K562 (cell line): Measurements from ENCODE around the gene EFEMP2. TPM values are rescaled to one million over a fixed set of nuclear protein-coding genes. Genes with fewer than 3 reads are reported as not detected.

Experiments
- CBX2 ChIP-seq: fragments of 200-600 bp; sonication (generic); IDR thresholded peaks from one replicate; pipeline ENCODE4 v1.6.1; 2012; ENCODE audit warnings: mild to moderate bottlenecking, low read length, inconsistent platforms; ENCODE audit not compliant: insufficient read depth, poor library complexity, severe bottlenecking
- CBX5 ChIP-seq: IDR thresholded peaks from 2 replicates; pipeline ENCODE4 v1.6.1; 2014; ENCODE audit warnings: low read depth, borderline replicate concordance
- DDX20 ChIP-seq: fragments of 450-650 bp; IDR thresholded peaks from 2 replicates; pipeline ENCODE4 v1.6.1; 2016; ENCODE audit warnings: missing genetic modification characterization, low read depth, mild to moderate bottlenecking, missing compliant biosample characterization, moderate library complexity
- HMGN3 ChIP-seq: IDR thresholded peaks from 2 replicates; pipeline ENCODE4 v1.6.1; 2011; ENCODE audit warnings: borderline replicate concordance, low read depth, mild to moderate bottlenecking, mixed read lengths, low read length; ENCODE audit not compliant: insufficient read length; ENCODE audit errors: extremely low read depth
- MAFG ChIP-seq: fragments of 450-650 bp; conservative IDR thresholded peaks from 2 replicates; pipeline ENCODE4 v1.6.1; 2016; ENCODE audit warnings: missing genetic modification characterization, missing compliant biosample characterization
- MEF2D ChIP-seq: conservative IDR thresholded peaks from 2 replicates; pipeline ENCODE4 v1.6.1; 2016; ENCODE audit warnings: low read depth, missing genetic modification characterization, missing compliant biosample characterization
- PHB2 ChIP-seq: fragments of 450-650 bp; IDR thresholded peaks from 2 replicates; pipeline ENCODE4 v1.6.1; 2017; ENCODE audit warnings: low read depth
- THRAP3 ChIP-seq: fragments of 450-650 bp; IDR thresholded peaks from 2 replicates; pipeline ENCODE4 v1.6.1; 2016; ENCODE audit warnings: mild to moderate bottlenecking, inconsistent platforms, borderline replicate concordance
- ZBED1 ChIP-seq: IDR thresholded peaks from 2 replicates; pipeline ENCODE4 v1.6.1; 2014
- ZNF431 ChIP-seq: sonication (generic); formaldehyde crosslinking; IDR thresholded peaks from 2 replicates; pipeline ENCODE4 v1.8.0; 2022; ENCODE audit warnings: mild to moderate bottlenecking, missing genetic modification reagents
- ZNF764 ChIP-seq: fragments of 250-450 bp; sonication (Bioruptor Pico); IDR thresholded peaks from 2 replicates; pipeline ENCODE4 v1.4.0; 2020; ENCODE audit warnings: low read depth, mild to moderate bottlenecking, moderate library complexity
- polyA plus RNA-seq, 8 experiments: library from polyadenylated mRNA; depleted of rRNA in 4 of 8; stranded (reverse) in 5 of 8; unstranded in 3 of 8; fragments of >200 nt; fragmentation: Nextera tagmentation in 2 of 8; fragmentation: Illumina TruSeq in 1 of 8; extraction: Ambion mirVana in 2 of 8; extraction: Trizol in 1 of 8; gene quantifications; 2 replicates each; pipeline versions ENCODE4 v1.2.1 to v1.2.3, GENCODE V29; 2011 to 2014; ENCODE audit warnings: inconsistent platforms in 1 of 8, missing spikeins in 1 of 8
- total RNA-seq, 7 experiments: library from RNA; depleted of rRNA in 6 of 7; stranded (reverse); fragments of >200 nt in 6 of 7; fragmentation: Illumina TruSeq in 2 of 7; extraction: Trizol in 2 of 7; gene quantifications; 2 replicates each; pipeline versions ENCODE4 v1.2.1 to v1.2.3, GENCODE V29; 2011 to 2021; ENCODE audit warnings: low replicate concordance in 1 of 7
- TF ChIP-seq, protein P1 (sequence below), 2 experiments: fragments of 450-650 bp in 1 of 2; IDR thresholded peaks; 2 replicates each; pipeline ENCODE4 v1.6.1; 2011 to 2017; ENCODE audit warnings: low read depth in 2 of 2, antibody characterized with exemption in 1 of 2, borderline replicate concordance in 1 of 2, low read length in 1 of 2, mild to moderate bottlenecking in 1 of 2, mixed read lengths in 1 of 2; ENCODE audit not compliant: control insufficient read depth in 1 of 2
- TF ChIP-seq, protein P2 (sequence below): sonication (generic); formaldehyde crosslinking; IDR thresholded peaks from 2 replicates; pipeline ENCODE4 v1.8.0; 2022; ENCODE audit warnings: mild to moderate bottlenecking, missing genetic modification reagents
- TF ChIP-seq, protein P3 (sequence below): fragments of 450-650 bp; conservative IDR thresholded peaks from 2 replicates; pipeline ENCODE4 v1.6.1; 2016; ENCODE audit warnings: missing genetic modification characterization, low read depth, mild to moderate bottlenecking, control low read depth, missing compliant biosample characterization
- TF ChIP-seq, protein P4 (sequence below): fragments of 450-650 bp; IDR thresholded peaks from 2 replicates; pipeline ENCODE4 v1.6.1; 2016; ENCODE audit warnings: antibody characterized with exemption

Gene EFEMP2
- total and polyA plus RNA-seq, 9 of the 15 experiments (the other 6 are each of a cell fraction or from before 2014, with no cell fraction given): 0.07 to 2.9 (median 0.69) TPM; not detected in 1

DNA sequence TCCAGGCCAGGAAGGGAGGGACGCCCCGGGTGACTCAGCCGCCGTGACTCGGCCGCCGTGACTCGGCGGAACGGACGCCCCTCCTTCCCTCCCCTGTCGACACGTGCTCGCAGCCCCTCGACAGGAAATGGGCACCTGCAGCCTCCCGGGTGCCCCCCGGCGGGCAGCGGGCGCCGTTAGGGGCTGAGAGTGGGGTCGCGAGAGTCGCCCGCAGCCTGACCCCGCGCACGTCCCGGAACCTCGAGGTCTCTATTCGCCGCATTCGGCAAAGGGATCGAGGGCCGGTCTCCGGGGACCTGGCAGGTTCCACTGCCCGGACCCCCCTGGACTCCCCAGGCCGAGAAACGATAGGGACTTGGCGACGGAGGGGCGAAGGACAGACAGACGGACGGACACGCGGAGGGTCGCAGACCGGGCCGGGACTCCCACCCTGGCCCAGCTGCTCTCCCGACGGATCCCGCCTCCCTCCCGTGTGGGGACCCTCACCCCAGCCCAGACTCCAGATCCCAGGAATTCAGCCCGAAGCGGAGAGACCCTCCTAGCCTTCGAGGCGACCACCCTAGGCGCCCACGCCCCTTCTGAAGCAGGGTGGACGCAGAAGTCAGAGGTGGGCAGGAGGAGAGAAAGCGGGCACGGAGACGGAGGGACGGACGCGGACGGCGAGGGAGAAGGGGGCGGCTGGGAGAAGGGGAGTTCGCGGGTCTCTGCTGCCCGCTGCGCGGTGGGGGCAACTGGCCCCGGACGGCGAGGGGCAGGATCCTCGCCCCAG is 26.9 kb upstream of the EFEMP2 start (continued):
- TF ChIP-seq, protein P1, sequence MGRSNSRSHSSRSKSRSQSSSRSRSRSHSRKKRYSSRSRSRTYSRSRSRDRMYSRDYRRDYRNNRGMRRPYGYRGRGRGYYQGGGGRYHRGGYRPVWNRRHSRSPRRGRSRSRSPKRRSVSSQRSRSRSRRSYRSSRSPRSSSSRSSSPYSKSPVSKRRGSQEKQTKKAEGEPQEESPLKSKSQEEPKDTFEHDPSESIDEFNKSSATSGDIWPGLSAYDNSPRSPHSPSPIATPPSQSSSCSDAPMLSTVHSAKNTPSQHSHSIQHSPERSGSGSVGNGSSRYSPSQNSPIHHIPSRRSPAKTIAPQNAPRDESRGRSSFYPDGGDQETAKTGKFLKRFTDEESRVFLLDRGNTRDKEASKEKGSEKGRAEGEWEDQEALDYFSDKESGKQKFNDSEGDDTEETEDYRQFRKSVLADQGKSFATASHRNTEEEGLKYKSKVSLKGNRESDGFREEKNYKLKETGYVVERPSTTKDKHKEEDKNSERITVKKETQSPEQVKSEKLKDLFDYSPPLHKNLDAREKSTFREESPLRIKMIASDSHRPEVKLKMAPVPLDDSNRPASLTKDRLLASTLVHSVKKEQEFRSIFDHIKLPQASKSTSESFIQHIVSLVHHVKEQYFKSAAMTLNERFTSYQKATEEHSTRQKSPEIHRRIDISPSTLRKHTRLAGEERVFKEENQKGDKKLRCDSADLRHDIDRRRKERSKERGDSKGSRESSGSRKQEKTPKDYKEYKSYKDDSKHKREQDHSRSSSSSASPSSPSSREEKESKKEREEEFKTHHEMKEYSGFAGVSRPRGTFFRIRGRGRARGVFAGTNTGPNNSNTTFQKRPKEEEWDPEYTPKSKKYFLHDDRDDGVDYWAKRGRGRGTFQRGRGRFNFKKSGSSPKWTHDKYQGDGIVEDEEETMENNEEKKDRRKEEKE (IDR thresholded peaks at IDR 0.05; ENCODE audit: borderline replicate concordance in 1 of 2, control insufficient read depth in 1 of 2, low read depth in 2 of 2, low read length in 1 of 2): no peak
- TF ChIP-seq ZBED1 (0 out of 2 replicates have a peak, but pooled peaks have one; percentile 51), ZNF431 (CRISPR knock-in tag) (0 out of 2 replicates have a peak, but pooled peaks have one; percentile 53), DDX20 (tag) (no peak), ZNF764 (CRISPR knock-in tag) (no peak), THRAP3 (no peak), CBX5 (no peak), MEF2D (tag) (0 out of 2 replicates have a peak, but pooled peaks have one; percentile 24), MAFG (peak; percentile 86), PHB2 (no peak; the same call in 1 of the 2 replicates), CBX2 (no peak), HMGN3 (peak; percentile 95)
- TF ChIP-seq, protein P2, sequence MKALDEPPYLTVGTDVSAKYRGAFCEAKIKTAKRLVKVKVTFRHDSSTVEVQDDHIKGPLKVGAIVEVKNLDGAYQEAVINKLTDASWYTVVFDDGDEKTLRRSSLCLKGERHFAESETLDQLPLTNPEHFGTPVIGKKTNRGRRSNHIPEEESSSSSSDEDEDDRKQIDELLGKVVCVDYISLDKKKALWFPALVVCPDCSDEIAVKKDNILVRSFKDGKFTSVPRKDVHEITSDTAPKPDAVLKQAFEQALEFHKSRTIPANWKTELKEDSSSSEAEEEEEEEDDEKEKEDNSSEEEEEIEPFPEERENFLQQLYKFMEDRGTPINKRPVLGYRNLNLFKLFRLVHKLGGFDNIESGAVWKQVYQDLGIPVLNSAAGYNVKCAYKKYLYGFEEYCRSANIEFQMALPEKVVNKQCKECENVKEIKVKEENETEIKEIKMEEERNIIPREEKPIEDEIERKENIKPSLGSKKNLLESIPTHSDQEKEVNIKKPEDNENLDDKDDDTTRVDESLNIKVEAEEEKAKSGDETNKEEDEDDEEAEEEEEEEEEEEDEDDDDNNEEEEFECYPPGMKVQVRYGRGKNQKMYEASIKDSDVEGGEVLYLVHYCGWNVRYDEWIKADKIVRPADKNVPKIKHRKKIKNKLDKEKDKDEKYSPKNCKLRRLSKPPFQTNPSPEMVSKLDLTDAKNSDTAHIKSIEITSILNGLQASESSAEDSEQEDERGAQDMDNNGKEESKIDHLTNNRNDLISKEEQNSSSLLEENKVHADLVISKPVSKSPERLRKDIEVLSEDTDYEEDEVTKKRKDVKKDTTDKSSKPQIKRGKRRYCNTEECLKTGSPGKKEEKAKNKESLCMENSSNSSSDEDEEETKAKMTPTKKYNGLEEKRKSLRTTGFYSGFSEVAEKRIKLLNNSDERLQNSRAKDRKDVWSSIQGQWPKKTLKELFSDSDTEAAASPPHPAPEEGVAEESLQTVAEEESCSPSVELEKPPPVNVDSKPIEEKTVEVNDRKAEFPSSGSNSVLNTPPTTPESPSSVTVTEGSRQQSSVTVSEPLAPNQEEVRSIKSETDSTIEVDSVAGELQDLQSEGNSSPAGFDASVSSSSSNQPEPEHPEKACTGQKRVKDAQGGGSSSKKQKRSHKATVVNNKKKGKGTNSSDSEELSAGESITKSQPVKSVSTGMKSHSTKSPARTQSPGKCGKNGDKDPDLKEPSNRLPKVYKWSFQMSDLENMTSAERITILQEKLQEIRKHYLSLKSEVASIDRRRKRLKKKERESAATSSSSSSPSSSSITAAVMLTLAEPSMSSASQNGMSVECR: peak; percentile 88
- TF ChIP-seq, protein P3, sequence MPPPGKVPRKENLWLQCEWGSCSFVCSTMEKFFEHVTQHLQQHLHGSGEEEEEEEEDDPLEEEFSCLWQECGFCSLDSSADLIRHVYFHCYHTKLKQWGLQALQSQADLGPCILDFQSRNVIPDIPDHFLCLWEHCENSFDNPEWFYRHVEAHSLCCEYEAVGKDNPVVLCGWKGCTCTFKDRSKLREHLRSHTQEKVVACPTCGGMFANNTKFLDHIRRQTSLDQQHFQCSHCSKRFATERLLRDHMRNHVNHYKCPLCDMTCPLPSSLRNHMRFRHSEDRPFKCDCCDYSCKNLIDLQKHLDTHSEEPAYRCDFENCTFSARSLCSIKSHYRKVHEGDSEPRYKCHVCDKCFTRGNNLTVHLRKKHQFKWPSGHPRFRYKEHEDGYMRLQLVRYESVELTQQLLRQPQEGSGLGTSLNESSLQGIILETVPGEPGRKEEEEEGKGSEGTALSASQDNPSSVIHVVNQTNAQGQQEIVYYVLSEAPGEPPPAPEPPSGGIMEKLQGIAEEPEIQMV (tag): no peak
- TF ChIP-seq, protein P4, sequence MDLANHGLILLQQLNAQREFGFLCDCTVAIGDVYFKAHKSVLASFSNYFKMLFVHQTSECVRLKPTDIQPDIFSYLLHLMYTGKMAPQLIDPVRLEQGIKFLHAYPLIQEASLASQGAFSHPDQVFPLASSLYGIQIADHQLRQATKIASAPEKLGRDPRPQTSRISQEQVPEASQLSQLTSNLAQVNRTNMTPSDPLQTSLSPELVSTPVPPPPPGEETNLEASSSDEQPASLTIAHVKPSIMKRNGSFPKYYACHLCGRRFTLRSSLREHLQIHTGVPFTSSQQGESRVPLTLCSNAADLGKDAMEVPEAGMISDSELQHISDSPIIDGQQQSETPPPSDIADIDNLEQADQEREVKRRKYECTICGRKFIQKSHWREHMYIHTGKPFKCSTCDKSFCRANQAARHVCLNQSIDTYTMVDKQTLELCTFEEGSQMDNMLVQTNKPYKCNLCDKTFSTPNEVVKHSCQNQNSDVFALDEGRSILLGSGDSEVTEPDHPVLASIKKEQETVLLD: peak; percentile 38; the same call in 1 of the 2 replicates
